ENCODE data around the gene OCSTAMP.

The OCSTAMP gene

DNA sequence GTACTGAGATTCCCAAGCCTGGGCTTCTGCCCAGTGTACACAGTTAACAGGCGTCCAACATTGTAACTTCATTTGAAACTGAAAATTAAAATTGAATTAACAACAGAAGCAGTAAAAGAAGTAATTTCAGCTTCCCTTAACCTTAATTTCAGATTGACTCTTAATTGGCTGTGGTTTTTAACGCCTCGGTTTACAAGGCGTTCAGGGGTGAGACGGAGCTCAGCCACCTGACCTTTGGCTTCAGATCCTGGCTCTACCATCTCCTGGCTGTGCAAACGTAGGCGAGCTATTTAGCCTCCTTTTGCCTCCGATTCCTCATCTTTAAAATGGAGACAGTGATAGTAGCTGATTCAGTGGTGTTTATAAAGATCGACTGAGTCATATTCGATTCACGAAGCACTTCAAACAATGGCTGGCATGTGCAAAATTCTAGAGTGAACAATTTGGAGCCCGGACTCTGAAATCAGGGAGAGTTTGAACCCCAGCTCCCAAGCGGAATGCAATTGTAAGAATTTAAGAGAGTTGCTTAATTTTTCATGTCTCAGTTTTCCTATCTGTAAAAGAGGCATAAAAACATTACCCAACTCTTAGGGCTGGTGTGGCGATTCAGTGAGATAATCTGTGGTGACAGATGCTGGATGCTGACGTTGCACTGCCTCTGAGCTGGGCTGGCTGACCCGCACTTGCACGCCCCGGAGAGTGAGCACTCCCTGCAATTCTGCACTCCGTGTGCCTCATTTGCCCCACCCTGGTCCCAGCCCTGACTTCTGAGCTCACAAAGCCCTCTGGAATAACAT lies 23.5 kb upstream of the OCSTAMP start:
- no peak for DNase-seq (ENCODE audit: low read depth)

DNA sequence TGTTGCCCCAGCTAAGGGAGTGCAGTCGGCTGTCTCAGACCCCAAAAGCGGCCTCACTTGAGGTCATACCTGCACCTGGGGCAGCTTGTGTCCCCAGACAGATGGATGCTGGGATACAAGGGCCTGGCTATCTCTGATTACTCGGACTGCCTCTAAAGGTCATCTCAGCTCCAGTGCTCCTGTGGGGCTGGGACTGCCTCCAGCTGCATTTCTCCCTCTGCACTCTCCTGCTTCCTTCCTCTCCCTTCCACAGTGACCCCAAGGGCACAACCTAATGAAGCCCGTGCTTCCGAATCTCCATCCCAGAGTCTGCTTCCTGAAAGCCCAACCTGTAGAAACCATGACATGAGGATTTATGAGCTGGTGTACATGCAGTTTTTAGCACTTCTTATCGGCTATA lies 22.8 kb upstream of the OCSTAMP start:
- DNase-seq (ENCODE audit: low read depth): no peak

DNA sequence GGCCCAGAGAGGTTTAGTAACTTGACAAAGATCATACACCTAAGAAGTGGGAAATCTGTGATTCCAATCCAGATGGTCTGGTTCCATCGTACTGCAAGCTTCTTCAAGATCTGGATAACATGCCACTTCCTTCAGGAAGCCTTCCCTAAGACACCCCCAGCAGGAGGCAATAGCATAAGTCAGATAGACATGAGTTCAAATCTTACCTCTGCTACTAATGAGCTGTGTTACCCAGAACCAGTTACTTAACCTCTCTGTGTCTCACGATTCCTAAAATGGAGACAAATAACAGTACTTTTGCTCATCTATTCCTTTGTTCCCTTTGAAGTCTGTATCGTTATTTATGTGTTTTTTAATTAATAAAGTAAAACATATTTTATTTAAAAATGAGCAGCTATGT lies 22.3 kb upstream of the OCSTAMP start:
- no peak for DNase-seq (ENCODE audit: low read depth)

DNA sequence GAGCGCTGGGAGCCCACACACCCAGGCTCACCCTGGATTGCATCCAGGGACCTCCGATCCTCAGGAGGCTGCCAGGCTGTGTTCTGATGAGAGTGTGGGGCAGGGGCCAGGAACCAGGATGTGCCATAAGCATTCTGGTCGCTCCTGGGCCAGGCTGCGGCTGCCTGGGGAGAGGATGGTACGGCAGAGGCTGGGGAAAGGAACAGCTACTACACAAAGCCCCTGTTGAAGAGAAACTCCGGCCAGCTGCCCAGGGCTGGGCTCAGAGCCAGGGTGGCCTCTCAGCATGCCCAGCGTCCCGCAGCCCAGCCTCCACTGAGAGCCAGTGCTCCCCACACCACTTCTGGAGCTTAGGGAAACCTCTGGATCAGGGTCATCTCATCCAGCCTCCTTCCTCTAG lies 21.7 kb upstream of the OCSTAMP start:
- no peak for DNase-seq (ENCODE audit: low read depth)

DNA sequence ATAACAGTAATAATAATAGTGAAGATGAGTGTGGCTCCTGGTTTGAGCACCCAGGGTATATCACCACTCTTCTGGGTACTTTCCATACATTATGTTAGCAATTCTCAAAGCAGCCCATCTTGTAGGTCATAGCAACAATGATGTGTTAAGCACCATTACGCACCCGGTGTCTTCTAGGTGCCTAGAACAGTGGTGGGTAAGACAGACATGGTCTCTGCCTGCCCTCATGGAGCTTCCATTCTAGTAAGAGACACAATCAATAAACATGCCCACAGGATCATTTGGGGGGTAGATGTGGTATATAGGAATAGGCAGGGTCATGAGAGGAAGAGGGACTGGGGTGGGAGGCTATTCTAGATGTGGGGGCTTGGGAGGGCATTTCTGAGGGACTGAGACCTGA lies 21.0 kb upstream of the OCSTAMP start:
- no peak for DNase-seq (ENCODE audit: low read depth)

DNA sequence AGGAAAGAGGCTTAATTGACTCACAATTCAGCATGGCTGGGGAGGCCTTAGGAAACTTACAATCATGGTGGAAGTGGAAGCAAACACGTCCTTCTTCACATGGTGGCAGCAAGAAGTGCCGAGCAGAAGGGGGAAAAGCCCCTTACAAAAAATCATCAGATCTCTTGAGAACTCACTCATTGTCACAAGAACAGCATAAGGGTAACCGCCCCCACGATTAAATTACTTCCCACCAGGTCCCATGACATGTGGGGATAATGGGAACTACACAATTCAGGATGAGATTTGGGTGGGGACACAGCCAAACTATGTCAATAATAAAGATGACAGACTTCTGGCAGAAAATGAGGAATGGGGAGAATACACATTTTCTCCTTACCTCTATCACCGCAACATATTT lies 20.5 kb upstream of the OCSTAMP start:
- DNase-seq (ENCODE audit: low read depth): no peak

DNA sequence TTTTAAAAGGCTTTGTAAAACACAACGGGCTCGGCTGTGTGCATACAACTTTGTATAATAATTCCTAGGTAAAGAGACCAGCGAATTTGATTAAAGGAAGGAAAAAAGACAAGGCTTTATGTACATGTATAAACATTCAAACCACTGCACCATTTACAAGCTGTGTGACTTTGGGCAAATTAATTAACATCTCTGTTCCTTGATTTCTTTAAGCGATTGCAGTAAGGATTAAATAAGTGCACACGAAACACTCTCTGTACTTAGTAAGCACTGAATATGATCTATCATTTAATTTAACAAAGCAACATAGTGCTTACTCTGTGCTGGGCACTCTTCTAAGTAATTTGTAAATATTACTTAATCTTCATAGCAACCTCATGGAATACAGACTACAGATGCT lies 19.5 kb upstream of the OCSTAMP start:
- DNase-seq (ENCODE audit: low read depth): no peak

DNA sequence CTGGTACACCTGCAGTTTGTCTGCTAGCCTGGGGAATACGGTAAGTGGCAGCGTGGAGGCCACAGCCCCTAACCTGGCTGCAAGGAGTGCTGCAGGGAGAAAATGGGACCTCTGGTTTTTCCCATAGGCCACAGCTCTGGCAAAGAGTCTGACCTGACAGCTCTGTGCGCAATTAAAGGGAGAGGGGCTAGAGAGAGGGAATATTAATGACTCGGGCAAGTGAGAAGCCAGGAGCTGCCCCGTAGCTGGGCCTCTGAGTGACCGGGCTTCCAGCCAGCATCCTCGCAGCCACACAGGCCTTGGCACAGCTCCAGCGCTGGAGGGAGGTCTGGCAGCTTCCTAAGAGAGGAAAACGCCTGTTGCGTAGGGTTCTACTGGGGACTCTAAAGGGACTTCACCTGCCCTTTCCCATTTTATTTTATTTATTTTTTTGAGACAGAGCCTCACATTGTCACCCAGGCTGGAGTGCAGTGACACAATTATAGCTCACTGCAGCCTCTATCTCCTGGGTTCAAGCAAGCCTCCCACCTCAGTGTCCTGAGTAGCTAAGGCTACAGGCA lies 18.2 kb upstream of the OCSTAMP start:
- DNase-seq (ENCODE audit: low read depth): no peak

DNA sequence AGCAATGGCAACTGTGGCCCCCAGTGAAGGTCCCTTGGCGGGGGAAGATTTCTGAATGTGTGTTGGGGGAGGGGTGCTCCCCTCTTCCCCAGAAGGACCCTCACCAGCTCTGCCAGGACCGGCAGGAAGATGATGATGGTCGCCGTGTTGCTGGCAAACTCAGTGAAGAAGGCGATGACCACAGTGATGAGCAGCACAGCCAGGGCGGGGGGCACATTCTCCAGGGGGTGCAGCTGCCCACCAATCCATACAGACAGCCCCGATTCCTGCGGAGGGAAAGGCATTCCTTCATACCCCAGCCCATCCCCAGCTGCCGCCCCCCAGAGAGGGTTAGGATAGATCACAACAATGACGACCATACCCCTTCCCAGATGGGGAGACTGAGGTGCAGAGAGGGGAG lies 15.7 kb upstream of the OCSTAMP start:
- DNase-seq (ENCODE audit: low read depth): no peak

DNA sequence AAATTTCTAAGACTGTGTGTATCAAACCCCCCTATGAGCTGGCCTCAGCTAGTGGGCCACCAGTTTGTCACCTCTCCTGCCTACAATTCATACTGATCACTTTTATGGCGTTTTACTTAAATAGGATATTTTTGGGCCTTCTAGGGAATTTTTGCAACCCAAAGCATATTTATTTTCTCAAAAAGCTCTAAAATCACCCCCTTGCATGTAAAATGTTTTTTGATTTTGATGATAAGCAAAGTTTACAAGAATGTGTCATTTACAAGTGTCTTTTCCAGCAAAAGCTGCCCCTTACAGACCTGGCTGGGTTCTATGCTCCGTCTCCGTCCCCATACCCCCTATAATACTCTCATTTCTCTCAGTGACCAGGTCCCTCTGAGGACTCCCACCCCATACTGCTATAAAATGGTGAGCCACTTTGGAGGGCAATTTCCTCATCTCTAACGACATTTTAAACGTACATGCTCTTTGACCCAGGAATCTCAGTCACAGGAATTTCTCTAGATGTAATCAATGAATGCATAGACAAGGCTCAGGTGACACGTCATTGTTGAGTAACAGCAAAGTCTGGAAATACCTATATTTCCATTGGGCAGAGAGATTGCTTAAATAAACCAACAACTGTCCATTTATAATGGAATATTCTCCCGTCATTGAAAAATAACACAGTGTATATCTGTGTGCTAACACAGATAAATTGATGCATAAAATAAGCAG lies 13.9 kb upstream of the OCSTAMP start:
- DNase-seq (ENCODE audit: low read depth): no peak

DNA sequence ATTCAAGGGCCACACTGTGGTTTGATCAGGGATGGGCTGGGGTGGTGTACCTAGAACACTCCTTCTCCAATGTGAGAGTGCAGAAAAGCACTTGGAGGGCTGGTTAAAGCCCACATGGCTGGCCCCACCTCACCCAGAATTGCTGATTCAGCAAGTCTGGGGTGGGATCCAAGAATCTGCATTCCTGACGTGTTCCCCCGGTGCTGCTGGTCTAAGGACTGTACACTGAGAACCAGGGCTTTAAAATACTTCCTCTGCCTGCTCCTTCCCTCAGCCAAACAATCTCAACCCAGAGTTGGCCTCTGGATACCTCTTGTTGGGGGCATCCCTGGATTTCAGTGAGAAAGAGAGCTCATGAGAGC lies 13.4 kb upstream of the OCSTAMP start:
- no peak for DNase-seq (ENCODE audit: low read depth)

DNA sequence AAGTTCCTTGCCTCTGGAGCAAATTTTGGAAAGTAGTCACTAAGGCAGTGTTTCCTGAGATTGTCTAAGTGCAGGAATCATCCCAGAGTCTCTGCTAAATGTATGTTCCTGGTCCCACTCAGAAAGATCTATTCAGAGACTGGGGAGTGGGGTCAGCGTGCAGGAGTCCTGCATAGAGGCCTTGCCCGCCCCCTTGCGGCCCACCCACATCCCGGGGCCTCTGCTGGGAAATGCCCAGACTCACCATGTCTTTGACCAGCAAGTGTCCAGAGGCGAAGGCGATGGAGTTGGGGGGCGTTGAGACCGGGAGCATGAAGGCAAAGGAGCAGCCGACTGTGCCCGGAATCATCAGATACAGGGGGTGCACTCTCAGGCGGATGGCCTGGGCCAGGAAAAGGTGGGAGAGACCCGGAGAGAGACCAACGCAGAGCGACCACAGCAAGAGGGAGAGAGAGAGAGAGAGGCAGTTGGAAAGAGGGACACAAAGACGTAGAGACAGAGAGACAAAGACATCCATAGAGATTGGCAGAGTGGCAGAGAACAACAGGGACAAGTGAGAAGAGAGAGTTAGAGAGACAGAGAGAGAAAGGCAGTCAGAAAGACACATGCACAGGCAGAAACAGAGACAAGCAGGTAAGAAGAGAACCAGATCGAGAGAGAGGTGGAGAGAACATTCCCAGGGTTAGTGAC lies 12.9 kb upstream of the OCSTAMP start:
- no peak for DNase-seq (ENCODE audit: low read depth)

DNA sequence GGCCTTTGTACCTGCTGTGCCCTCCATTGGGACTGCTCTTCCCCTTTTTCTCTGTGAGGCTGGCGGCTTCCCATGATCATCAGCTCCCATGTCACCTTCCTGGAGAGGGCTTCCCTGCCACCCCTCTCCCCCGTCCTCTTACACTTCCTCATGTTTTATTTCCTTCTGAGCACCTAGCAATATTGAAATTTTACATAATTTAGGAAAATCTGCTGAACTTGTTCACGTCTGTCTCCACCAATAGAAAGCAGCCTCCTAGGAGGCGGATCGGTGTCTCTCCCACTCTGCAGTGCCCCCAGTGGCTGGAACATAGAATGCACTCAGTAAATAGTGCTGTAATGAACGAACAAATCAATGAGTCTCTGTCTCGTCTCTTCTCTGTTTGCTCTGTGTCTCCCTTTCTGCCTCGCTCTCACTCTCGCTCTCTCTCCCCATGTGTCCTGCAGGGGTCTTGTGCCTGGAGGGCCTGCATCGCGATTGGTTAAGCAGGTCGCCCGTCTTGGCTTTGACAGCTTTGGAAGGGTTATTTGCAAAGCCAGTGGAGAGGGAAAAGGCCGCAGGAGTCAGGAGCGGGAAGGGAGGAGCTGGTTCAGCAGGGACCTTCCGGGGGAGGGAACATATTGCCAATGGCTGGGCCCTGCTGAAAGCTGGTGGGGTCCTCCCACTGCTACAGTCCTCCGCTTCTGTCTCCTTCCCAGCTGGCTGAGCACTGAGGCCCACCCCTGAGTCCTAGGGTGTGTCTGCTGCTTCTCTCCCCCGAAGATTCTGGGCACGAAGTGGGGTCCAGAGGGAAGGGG lies 12.1 kb upstream of the OCSTAMP start:
- DNase-seq (ENCODE audit: low read depth): peak; percentile 53

DNA sequence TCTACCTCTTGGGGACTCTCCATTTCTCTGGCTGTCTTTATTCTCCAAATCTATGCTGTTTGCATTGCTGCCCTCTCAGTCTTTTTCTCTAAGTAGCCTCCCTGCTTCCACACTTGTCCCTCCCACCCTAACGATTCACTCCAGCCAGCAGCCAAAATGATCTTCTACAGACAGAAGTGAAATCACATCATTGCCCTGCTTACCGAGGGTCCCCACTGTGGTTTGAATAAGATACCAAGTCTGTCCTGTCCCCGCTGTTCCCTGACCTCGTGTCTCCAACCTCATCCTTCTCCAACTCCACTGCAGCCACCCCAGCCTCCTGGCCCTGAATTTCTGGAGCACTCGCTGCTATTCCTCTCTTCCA lies 11.5 kb upstream of the OCSTAMP start:
- DNase-seq (ENCODE audit: low read depth): no peak

DNA sequence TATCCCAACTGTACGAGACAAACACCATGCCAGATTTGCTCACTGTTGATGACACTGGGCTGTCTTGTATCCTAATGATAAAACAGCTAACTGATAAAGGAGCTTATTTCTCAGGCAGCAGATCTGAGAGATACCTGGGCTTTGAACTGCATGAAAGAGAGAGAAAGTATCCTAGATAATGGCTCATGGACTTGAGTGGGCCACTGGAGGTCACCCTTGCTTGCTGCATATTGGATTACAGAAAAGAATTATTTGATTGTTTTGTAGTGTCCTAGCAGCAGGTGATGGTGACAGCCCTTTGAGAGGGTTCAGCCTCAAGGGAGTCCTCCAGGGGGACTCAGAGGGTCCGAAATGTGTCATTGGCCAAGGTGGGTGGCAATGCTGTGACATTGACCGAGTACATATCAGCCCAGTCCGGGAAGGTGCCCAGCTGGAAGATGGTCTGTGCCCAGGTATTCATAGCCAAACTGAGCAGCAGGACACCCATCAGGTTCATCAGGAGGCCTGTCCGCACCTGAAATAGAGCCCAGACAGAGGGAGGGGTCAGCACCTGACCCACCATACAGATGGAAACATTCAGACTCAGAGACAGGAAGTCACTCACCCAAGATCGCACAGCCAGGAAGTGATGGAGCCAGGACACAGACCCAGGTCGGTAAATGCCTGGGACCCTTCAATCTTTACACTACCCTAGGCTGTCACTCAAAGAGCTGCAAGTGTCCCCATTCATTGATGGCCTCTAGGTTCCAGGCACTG lies 9.4 kb upstream of the OCSTAMP start:
- DNase-seq (ENCODE audit: low read depth): no peak

DNA sequence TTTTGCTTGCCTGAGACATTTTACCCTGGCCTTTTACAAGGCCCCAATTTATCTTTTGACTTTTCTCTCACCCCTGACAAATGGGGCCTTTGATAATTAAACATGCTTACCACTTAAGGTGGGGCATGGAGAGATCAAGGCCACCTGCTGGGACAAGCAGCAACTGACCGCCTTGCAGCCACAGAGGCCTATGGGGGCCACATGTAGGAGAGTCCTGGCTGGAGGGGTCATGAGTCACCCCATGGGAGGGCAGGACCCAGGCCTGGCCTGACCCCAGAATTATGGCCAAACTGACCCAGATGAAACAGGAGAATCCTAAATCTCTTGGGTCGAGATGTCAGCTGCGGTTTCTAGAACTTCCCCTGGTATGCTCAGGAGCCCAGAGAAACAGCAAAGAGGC lies 8.5 kb upstream of the OCSTAMP start:
- no peak for DNase-seq (ENCODE audit: low read depth)

DNA sequence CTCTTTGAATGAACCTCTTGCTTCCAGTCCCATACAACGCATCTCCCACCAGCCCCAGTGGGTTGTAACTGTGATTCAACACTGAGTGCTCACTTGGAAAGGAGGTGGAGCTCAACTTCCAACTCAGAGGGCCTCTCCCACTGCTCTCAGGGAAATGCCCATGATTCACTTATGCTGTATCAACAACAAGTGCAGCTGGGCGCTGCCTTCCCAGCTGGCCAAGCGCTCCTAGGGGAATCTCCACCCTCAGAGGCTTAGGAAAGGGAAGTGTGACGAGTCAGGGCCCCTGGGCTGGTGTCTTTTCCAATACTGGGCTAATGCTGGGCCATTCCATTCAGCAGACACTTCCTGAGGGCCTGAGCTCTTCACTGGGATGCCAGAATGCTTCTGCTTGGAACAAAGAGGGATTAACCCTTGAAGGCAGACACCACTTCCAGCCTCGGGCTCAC lies 8.1 kb upstream of the OCSTAMP start:
- no peak for DNase-seq (ENCODE audit: low read depth)

DNA sequence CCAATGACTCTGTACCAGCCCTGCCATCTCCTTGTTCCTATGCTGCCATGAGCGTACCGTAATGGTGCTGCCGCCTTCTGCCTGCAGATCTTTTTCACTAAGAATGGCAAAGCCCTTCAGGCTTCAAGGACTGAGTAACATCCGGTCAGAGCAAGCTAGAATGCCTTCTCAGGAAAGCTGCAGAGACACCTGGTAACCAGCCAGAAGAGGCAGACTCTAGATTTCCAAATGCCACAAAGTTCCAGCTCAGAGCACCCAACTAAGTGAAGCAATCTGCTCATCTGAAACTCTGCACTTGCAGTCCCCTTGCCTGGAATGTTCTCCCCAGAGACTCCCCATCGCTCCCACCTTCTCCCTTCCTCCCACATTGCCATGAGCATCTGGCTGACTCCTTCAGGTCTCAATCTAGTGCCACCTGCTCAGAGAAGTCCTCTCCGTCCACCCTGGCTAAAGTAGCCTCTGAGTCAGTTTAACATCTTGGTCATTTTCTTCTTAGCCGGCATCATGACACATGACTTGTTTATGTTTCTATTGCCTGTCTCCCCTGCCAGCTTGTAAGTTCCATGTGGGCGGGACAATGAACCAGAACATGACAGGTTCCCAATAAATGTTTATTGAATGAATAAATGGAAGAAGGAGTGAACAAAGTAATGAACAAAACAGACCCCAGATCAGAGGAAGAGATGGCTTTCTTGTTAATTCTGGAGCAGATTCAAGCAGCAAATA lies 6.9 kb upstream of the OCSTAMP start:
- DNase-seq (ENCODE audit: low read depth): no peak

DNA sequence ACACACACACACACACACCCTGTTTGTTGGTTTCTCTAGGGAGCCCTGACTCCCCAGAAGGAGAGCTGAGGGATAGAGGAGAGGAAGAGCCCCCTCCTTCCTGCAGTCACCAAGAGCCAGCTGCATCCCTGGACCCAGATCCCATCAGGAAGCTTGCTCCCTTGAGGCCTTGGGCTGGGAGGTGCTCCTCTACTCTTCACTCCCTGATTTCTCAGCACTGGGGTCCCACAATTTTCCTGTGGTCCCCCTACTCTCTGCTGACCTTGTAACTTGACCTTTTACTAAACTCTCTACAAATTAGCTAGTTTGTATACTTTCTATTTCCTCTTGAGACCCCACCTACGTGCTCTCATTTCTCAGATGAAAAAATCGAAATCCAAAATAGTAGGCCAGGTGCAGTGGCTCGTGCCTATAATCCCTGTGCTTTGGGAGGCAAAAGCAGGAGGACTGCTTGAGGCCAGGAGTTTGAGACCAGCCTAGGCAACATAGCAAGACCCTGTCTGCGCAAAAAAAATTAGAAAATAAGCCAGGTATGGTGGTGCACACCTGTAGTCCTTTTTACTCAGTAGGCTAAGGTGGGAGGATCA lies 5.0 kb upstream of the OCSTAMP start:
- DNase-seq (ENCODE audit: low read depth): no peak

DNA sequence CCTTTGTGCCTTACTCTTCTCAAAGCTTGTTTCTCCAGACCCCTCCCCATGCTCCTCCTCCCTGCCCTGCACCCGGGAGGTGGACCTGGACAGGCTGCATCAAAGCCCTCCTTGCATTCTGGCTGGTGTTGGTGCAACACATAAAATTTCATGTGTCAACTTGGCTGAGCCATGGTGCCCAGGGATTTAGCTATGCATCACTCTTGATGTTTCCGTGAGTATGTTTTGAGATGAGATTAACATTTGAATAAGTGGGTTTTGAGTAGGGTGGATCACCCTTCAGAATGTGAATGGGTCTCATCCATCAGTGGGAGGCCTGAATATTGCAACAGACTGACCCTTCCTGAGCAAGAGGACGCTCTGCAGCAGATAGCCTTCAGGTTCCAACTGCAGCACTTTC lies 4.4 kb upstream of the OCSTAMP start:
- no peak for DNase-seq (ENCODE audit: low read depth)

Data from activated T-cell treated with anti-CD3 and anti-CD28 coated beads for 1 hour (primary cell).